Jurkat, Clone E6-1 (cell line): ENCODE measurements around the gene ZNF776. TPM values are rescaled to one million over a fixed set of nuclear protein-coding genes. Genes with fewer than 3 reads are reported as not detected.
A peak's percentile ranks its signal among the peaks of the same experiment; 100 is the strongest.
"Not testable (repeated sequence)": the region's sequence is repeated elsewhere in the genome, so short reads cannot be mapped to it uniquely, and the experiment has no call there.

ENCODE experiments used
- DNase-seq: peaks from one replicate; pipeline ENCODE4 v3.0.0-alpha.2; 2011; ENCODE audit warnings: low read depth, low spot score
- H3K4me3 ChIP-seq: 2 replicates; pipeline ENCODE4 v1.5.1; 2011; ENCODE audit warnings: mild to moderate bottlenecking, low read length, control low read depth, moderate library complexity
- polyA plus RNA-seq: library from polyadenylated mRNA; unstranded; fragments of >200 nt; gene quantifications from one replicate; pipeline ENCODE4 v1.2.1, GENCODE V29; 2012; ENCODE audit warnings: missing spikeins; ENCODE audit not compliant: insufficient read length, insufficient read depth

ZNF776 gene
- polyA plus RNA-seq, result 11.1 TPM

DNA sequence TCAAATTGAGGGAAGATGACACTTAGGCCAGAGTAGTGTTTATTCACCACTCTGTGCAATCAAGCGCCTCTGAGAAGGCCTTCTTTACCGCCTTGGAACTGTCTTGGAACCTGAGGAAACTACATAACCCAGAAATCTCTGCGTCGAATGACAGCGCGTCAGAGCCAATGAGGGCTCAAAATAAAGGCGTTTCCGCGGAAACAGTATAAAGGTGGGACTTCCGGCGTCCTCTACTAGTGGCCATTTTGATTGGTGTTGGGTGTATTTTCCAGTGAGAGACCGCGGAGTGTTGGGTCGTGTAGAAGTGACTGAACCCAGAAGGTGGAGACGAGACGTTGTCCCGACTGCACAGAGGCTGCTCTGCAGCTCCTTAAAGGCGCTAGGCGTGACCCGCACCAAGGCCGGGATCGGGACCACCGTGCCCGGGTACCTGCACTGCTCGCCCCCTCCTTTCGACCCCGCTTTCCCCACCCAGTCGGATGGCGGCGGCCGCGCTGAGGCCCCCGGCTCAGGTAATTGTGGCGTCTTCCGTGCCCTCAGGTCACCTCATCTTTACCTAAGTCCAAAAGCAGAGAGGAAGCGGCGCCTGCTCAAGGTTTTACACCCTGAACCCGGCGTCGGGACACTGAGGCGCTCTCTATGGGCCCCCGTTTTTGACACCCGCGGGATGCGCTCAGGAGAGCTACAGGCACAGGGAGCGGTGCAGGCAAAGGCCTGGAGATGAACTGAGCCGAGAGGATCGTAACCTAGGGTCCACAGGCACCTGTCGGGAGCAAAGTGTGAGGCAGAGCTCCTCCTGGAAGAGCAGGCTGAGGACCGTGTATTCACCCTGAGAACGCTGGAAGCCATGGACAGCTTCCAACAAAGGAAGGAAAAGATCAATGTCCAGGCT lies at the start of gene ZNF776:
TSS of gene ZNF776 (plus strand) at position 236 of the 892 bp plus-strand sequence. CDS start at position 480, 244 bp downstream.
- DNase-seq, result peak; percentile 94
- H3K4me3 ChIP-seq, result peak within 1 kb of the TSS; percentile 91

DNA sequence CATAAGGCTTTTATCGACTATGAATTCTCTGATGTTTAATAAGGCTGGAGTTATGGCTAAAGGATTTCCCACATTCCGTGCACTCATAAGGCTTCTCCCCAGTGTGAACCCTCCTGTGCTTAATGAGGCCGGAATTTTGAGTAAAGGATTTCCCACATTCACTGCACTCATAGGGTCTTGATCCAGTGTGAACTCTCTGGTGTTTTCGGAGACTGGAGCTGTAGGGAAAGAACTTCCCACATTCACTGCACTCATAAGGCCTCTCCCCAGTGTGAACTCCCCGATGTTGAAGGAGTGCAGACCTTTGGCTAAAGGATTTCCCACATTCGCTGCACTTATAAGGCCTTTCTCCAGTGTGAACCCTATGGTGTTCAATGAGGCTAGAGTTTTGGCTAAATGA lies 45.0 kb upstream of the ZNF776 start:
- H3K4me3 ChIP-seq, result no peak overlapping the region
- DNase-seq, result no peak

DNA sequence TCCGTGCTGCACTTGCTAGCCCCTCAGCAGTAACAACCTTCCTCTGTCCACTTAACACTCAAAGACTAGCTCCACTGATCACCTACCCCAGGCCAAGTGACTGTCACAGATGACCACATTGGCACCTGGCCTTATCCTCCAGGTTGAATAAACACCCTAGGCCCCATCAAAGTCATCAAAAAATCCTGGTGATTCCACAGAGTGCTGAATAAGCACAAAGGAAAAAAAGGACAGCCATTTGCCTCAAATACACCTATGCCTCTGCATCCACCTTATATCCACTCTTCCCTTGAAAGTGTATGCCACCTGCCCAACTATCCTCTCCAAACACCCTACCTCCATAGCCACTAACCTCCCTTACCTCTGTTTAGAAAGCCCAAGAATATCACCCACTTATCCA lies 40.3 kb upstream of the ZNF776 start:
- H3K4me3 ChIP-seq, result no peak overlapping the region
- DNase-seq, result no peak

DNA sequence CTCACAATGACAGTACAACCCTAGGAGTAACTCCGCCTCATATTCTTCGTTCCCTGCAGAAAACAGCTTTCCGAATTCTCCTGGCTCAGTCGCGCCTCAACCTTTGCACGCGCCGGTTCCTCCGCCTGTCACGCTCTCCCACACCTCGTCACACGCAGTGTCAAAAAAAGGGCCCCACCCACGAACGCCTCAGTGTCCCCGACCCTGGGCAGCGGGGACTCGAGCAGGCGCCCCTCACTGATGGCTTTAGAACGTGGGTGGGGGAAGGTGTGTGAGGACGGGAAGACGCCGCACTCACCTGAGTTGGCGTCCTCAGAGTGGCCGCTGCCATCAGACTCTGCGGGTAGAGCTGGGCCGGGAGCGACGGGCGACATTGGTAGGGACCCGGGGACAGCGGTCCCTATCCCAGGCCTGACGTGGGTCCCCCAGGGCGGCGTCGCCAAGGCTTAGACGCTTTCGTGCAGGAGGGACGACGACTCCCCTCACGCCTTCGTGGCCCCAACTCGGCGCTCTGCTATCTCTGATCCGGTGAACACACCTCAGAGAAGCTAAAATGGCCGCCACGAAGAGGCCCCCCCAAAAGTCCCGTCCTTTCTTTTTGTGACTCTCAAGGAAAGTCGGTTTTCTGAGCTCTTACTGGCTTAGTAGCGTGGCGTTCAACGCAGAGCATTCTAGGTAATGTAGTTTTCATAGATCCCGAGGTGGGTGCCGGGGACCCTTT lies 37.8 kb upstream of the ZNF776 start, which contains the start of gene ZNF154:
TSS of gene ZNF154 (minus strand) at position 564 of the 721 bp plus-strand sequence. CDS start at position 331, 233 bp downstream.
- no peak for DNase-seq
- no peak within 1 kb of the TSS for H3K4me3 ChIP-seq

DNA sequence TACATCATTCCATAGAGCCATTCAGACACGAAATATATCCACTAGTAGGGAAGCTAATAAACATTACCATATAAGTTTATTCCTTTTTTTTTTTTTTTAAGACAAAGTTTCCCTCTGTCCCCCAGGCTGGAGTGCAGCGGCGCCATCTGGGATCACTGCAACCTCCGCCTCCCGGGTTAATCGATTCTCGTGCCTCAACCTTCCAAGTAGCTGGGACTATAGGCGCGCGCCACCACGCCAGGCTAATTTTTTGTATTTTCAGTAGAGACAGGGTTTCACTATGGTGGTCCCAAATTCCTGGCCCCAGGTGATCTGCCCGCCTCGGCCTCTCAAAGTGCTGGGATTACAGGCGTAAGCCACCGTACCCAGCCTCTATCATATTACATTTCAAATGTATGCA lies 37.0 kb upstream of the ZNF776 start:
- H3K4me3 ChIP-seq, result no peak overlapping the region
- no peak for DNase-seq

DNA sequence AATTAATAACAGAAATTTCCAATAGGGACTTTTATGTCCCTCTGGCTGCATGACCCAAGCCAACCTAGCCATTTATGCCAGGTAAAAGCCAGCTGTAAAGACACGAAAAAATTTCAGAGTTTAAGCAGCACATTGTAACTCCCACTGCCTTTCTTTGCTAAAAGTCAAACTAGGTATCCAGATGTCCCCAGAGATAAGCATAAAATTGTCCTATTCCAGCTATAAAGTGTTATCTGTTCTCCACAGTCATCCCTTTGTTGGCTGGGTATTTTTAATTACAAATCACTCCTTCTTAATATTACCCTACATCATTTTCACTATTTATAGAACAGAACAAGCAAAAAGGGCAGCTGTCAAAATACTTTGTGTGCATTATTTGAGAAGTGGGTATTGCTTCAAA lies 34.4 kb upstream of the ZNF776 start:
- DNase-seq, result no peak
- no peak overlapping the region for H3K4me3 ChIP-seq

DNA sequence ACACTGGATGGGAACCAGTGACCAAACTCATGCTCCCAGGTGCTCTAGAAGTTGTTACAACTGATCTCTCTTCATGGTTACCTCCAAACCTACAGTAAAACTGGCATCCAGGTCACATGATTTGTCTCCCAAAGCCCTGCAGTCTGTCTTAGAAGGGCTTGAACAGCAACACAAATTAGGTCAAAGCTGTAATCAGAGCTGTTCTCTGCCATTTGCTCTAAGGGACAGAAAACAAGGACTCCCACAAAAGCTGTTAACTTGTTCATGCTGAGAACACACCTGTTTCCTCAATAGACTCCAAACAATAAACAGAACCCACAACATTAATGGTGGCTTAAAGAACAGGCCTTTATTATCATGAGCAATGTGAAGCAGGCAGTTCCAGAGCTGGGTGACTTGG lies 27.2 kb upstream of the ZNF776 start:
- no peak overlapping the region for H3K4me3 ChIP-seq
- no peak for DNase-seq

DNA sequence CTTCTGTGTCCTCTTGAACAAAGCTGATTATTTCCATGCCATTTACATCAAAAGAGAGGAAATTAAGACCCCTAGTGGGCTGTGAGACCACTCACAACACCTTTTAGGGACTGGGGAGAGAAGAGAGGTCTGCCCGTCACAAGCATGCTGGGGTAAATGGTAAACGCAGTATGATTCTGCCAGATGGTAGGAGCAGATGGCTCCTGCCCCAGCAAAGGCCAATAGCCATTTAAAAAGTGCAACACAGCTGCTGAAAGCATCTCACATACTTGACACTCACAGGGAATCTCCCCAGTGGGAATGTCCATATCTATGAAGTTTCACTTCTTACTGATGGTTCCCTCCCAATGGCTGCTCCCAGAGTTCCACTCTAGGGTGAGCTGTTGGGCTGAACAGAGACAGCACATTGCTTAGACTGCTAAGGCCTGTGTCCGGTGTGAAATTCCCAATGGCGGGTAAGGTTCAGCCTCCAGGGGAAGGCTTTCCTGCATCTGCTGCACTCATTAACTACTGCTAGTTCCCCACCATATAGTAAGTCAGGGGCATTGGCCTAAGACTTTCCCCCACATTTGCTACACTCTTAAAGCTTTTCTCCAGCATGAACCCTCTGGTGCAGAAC lies 26.6 kb upstream of the ZNF776 start:
- no peak for DNase-seq
- no peak overlapping the region for H3K4me3 ChIP-seq

DNA sequence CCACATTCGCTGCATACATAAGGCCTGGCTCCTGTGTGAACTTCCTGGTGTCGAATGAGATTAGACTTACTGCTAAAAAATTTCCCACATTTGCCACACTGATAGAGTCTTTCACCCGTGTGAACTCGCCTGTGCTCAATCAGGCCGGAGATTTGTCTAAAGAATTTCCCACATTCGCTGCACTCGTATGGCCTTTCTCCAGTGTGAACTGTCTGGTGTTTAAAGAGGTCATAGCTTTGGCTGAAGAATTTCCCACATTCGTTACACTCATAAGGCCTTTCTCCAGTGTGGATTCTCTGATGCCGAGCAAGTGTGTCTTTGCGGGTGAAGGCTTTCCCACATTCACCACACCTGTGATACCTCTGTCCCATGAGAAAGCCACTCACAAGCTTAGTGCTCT lies 25.7 kb upstream of the ZNF776 start:
- no peak for DNase-seq
- no peak overlapping the region for H3K4me3 ChIP-seq

DNA sequence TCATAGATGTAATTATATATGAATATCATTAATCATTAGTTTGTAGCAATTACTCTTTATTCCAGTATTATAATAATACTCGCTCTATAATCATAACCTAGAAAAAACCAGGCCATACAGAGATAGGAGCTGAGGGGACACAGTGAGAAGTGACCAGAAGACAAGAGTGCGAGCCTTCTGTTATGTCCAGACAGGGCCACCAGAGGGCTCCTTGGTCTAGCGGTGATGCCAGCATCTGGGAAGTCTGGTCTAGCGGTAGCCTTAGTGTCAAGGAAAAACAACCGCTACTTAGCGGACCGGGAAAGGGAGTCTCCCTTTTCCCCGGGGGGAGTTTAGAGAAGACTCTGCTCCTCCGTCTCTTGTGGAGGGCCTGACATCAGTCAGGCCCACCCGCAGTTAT lies 8.3 kb upstream of the ZNF776 start:
- not testable (repeated sequence) for H3K4me3 ChIP-seq, DNase-seq

DNA sequence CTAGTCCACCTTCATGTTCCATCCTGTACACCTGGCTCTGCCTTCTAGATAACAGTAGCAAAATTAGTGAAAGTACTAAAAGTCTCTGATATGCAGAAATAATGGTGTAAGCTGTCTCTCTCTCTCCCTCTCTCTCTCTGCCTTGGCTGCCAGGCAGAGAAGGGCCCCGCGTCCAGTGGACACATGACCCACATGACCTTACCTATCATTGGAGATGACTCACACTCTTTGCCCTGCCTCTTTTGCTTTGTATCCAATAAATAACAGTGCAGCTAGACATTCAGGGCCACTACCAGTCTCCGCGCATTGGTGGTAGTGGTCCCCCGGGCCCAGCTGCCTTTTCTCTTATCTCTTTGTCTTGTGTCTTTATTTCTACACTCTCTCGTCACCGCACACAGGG lies 7.8 kb upstream of the ZNF776 start:
- H3K4me3 ChIP-seq, DNase-seq: not testable (repeated sequence)

DNA sequence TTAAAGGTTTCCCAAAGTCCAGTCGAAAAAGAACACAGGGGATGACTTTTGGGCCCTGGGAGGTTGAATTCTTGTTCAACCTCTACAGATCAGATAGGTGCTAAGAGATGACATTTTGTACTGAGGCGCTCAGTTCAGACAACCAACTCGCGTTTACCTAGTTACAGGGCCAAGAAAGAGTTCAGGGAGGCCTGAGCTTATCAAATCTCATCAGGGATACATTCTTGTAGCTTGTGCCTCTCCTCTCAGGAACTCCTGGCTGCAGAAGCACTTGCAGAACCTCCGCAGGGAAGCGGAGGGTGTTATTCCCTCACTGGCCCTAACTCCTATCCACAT lies 825 bp downstream of the ZNF776 start:
- peak overlapping the region; percentile 91 for H3K4me3 ChIP-seq
- no peak for DNase-seq

DNA sequence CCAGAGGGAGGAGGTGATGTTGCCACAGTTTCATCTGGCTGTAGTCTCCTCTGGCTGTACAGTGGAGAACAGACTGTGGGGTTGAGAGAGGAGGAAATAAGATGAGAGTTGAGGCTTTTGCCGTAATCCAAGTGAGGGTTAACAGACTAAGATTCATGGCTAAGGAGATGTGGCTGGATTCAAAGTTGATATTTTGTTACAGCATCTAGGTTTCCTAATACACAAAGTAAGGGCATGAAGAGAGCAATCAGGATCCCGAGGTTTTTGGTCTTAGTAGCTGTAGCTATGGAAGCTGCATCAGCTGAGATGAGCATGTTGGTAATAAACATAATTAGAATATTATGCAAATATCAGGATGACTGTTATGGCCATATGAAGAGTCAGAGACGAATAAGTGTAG lies 1.4 kb downstream of the ZNF776 start:
- peak overlapping the region; percentile 91 for H3K4me3 ChIP-seq
- no peak for DNase-seq

DNA sequence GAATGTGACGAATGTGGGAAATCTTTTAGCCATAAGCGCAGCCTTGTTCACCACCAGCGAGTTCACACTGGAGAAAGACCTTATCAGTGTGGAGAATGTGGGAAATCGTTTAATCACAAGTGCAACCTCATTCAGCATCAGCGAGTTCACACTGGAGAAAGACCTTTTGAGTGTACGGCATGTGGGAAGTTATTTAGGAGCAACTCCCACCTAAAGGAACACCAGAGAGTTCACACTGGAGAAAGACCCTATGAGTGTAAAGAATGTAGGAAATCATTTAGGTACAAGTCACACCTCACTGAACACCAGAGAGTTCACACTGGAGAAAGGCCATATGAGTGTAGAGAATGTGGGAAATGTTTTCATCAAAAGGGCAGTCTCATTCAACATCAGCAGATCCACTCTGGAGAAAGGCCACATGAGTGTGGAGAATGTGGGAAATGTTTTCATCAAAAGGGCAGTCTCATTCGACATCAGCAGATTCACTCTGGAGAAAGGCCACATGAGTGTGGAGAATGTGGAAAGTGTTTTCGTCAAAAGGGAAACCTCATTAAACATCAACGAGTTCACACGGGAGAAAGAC lies 7.6 kb downstream of the ZNF776 start:
- no peak overlapping the region for H3K4me3 ChIP-seq
- DNase-seq, result no peak

DNA sequence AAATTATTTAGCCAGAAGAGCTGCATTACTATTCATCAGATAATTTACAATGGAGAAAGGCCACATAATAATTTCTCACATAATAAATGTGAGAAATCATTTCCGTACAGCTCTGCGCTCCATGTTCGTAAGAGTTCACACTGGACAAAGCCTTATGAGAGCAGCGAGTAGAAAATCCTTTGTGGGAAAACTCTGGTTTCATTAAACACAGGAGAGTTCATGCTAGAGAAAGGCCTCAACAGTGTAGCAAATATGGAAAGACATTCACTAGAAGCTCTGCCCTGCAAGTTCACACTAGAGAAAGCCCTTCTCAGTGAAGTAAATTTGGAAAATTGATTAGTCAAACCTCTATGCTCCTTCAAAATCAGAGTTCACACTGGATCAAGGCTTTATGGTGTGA lies 8.4 kb downstream of the ZNF776 start:
- no peak for DNase-seq
- H3K4me3 ChIP-seq, result no peak overlapping the region

DNA sequence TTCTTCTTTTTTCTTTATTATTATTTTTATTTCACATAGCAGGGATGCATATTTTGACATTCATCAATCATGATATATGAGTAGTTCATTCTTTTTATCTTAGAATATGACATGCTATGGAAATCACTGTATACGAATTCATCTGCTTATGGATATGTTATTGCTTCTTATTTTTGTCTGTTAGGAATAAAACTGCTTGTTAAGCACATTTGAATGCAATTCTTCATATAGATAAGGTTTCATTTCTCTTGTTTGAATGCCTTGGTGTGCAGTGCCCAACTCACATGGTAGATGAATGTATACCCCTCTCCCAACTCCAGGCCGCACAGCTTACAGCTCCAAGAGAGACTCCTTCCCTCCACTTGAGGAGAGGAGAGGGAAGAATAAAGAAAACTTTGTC lies 11.3 kb downstream of the ZNF776 start:
- DNase-seq, result no peak
- no peak overlapping the region for H3K4me3 ChIP-seq

DNA sequence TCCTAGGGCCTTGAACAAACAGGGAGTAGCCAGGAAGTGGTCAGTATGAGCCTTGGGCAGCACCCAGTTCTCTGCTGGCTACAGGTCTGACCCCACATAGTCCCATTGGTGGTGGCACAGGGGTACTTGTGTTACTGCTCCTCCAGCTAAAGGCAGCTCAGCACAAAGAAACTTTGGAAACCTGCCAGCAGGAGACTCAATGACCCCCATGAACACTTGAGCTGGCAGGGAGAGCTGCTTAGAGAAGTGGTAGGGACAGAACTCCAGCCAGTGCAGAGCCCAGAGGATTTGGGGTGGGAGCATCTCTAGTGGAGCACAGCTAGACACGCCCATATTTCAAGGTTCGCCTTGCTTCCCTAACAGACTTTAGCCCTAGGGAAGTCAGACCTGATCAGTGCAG lies 12.5 kb downstream of the ZNF776 start:
- no peak overlapping the region for H3K4me3 ChIP-seq
- no peak for DNase-seq

DNA sequence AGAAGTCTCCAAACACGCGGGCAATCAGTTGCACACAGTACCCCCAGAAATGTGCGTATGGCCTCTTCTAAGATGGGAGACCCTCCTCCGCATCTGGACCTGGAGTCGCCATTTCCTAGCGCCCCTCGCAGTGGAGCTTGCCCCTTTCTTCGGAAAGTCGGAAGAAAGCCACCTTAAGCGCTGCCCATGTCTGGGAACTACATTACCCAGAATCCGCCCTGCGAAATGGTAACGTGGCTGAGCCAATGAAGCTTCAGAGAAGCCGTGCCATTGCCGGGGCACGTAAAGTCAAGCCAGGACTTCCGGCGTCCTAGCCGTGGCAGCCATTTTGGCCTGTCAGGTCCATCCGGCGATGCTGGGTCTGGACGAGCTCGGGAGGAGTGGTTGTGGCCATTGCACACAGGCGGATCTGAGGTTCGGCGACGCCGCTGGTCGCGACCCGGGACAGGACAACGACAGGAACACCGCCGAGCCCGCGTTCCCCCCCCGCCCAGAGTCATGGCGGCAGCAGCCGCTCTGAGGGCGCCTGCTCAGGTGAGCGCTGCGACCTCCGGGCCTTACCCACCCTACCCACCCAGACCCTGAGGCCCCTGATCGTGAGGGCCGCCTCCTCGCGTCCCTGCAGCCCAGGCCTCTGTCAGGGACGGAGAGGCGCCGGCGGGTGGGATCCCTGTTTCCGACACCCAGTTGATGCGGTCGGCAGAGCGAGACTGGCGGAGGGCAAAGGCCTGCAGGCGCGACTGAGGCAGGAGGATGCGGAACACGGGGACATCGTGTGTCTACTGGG lies 22.9 kb downstream of the ZNF776 start, which contains the start of gene ZNF586:
TSS of gene ZNF586 (plus strand) at position 332 of the 787 bp plus-strand sequence. CDS start at position 499, 167 bp downstream.
- DNase-seq, result peak; percentile 89
- peak within 1 kb of the TSS; percentile 82 for H3K4me3 ChIP-seq

DNA sequence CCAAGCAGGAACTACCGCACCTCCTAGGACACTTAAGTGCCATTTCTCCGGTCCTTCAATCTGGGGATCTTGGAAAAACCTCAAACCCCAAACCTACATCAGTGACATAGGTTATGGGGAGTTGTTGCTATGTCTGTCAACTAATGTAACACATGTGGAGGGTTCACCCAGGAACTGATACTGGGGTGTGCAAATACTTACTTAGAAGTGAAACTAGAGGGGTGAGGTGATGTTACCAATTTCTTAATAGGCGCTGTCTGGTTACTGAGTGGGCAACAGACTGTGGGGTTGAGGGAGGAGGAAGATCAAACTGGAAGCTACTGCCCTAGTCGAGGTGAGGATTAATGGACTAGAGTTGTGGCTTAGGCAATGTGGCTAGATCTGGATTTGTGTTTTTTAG lies 24.8 kb downstream of the ZNF776 start:
- DNase-seq, result no peak
- no peak overlapping the region for H3K4me3 ChIP-seq
